Endothelial cell of umbilical vein (primary cell): Measurements from ENCODE around the gene ABLIM2. TPM values are rescaled to one million over a fixed set of nuclear protein-coding genes. Genes with fewer than 3 reads are reported as not detected.

ENCODE experiments used
- BruUV-seq: library from RNA; stranded (reverse); fragments of 400-500 nt; replicated peaks from 2 replicates; lab custom pipeline; 2021; lab: Mats Ljungman, UMichigan
- CTCF ChIA-PET: fragments of 300-600, 350-600 bp; sonication (Branson Sonifier 250); formaldehyde crosslinking; loops from one replicate; lab custom pipeline; 2021; ENCODE audit warnings: antibody characterized with exemption, inconsistent platforms; lab: Charles Lee
- POLR2A ChIA-PET: fragments of 300-600, 350-600 bp; sonication (Branson Sonifier 250); formaldehyde crosslinking; loops from one replicate; lab custom pipeline; 2021; ENCODE audit warnings: antibody characterized with exemption, inconsistent platforms; lab: Charles Lee
- DNase-seq: peaks from one replicate; pipeline ENCODE4 v3.0.0-alpha.2; 2011; ENCODE audit warnings: low read depth, low spot score
- FAIRE-seq: peaks from 2 replicates; lab custom pipeline; 2011; peaks lifted over from hg19 to GRCh38; lab: Jason Lieb, UNC
- H2AFZ ChIP-seq: 2 replicates; pipeline ENCODE4 v1.6.0; 2012; ENCODE audit warnings: low read depth, low read length, control low read depth, inconsistent platforms
- H3K27ac ChIP-seq: 2 replicates; pipeline ENCODE4 v1.5.1; 2011; ENCODE audit warnings: low read depth, mild to moderate bottlenecking, control low read depth, low read length, moderate library complexity; ENCODE audit not compliant: insufficient read depth
- H3K27me3 ChIP-seq, 2 experiments: 2 replicates each; pipeline versions ENCODE4 v1.6.0 to v1.6.1; 2011; ENCODE audit warnings: low read length in 2 of 2, mixed read lengths in 1 of 2; ENCODE audit not compliant: control insufficient read depth in 2 of 2, insufficient read depth in 2 of 2
- H3K36me3 ChIP-seq, 2 experiments: 2 replicates in 1 of 2; 3 replicates in 1 of 2; pipeline ENCODE4 v1.5.1; 2011; ENCODE audit warnings: low read length in 2 of 2, mild to moderate bottlenecking in 1 of 2, moderate library complexity in 1 of 2; ENCODE audit not compliant: control insufficient read depth in 2 of 2, insufficient read depth in 2 of 2; ENCODE audit errors: extremely low read depth in 1 of 2
- H3K4me1 ChIP-seq: 3 replicates; pipeline ENCODE4 v1.5.1; 2011; ENCODE audit warnings: mild to moderate bottlenecking, low read length; ENCODE audit not compliant: control insufficient read depth, insufficient read depth; ENCODE audit errors: extremely low read depth
- H3K4me2 ChIP-seq: 2 replicates; pipeline ENCODE4 v1.6.1; 2011; ENCODE audit warnings: low read length, control low read depth, mixed read lengths; ENCODE audit not compliant: insufficient read depth
- H3K4me3 ChIP-seq, 3 experiments: fragments of 200-600 bp in 1 of 3; sonication (generic), shearing (Covaris generic) in 1 of 3; replicated peaks in 1 of 3; 2 replicates each; pipeline ENCODE4 v1.5.1; 2011 to 2016; ENCODE audit warnings: control low read depth in 3 of 3, low read length in 3 of 3, mild to moderate bottlenecking in 2 of 3, inconsistent platforms in 1 of 3, low read depth in 1 of 3, moderate library complexity in 1 of 3; ENCODE audit not compliant: insufficient read depth in 1 of 3
- H3K79me2 ChIP-seq: 2 replicates; pipeline ENCODE4 v1.6.0; 2012; ENCODE audit warnings: low read length, inconsistent platforms; ENCODE audit not compliant: control insufficient read depth, insufficient read depth
- H3K9ac ChIP-seq: replicated peaks from 2 replicates; pipeline ENCODE3; 2011; ENCODE audit warnings: low read length, control low read depth; ENCODE audit not compliant: insufficient read depth; ENCODE audit errors: extremely low read depth
- H3K9me1 ChIP-seq: replicated peaks from 3 replicates; pipeline ENCODE4 v1.6.0; 2011; ENCODE audit warnings: mild to moderate bottlenecking, low read length; ENCODE audit not compliant: control insufficient read depth, insufficient read depth; ENCODE audit errors: extremely low read depth
- H3K9me3 ChIP-seq: replicated peaks from 2 replicates; pipeline ENCODE4 v1.5.1; 2012; ENCODE audit warnings: low read length, inconsistent platforms; ENCODE audit not compliant: control insufficient read depth, insufficient read depth
- H4K20me1 ChIP-seq: replicated peaks from 2 replicates; pipeline ENCODE3; 2011; ENCODE audit warnings: mild to moderate bottlenecking, low read length; ENCODE audit not compliant: control insufficient read depth, insufficient read depth; ENCODE audit errors: extremely low read depth
- EZH2 ChIP-seq: IDR thresholded peaks from 2 replicates; pipeline ENCODE4 v1.6.1; 2012; ENCODE audit warnings: borderline replicate concordance, low read depth, mild to moderate bottlenecking, moderate library complexity, low read length, inconsistent platforms; ENCODE audit not compliant: severe bottlenecking
- FOS ChIP-seq: IDR thresholded peaks from 2 replicates; pipeline ENCODE4 v1.6.1; 2011; ENCODE audit warnings: mild to moderate bottlenecking, low read length, moderate library complexity, borderline replicate concordance; ENCODE audit not compliant: insufficient read depth
- GATA2 ChIP-seq: IDR thresholded peaks from 2 replicates; pipeline ENCODE4 v1.7.0; 2011; ENCODE audit warnings: low read depth, mild to moderate bottlenecking, moderate library complexity, mixed read lengths, low read length; ENCODE audit not compliant: insufficient read length, insufficient read depth
- JUN ChIP-seq: IDR thresholded peaks from 2 replicates; pipeline ENCODE4 v1.6.1; 2011; ENCODE audit warnings: borderline replicate concordance, low read depth; ENCODE audit not compliant: insufficient read length, insufficient read depth
- MAX ChIP-seq: IDR thresholded peaks from 2 replicates; pipeline ENCODE4 v1.6.1; 2011; ENCODE audit not compliant: insufficient read depth, insufficient read length
- MYC ChIP-seq: IDR thresholded peaks from one replicate; pipeline ENCODE4 v1.6.1; 2011; ENCODE audit warnings: mild to moderate bottlenecking, low read depth, low read length
- POLR2A ChIP-seq: IDR thresholded peaks from 2 replicates; pipeline ENCODE4 v1.6.1; 2012; ENCODE audit warnings: low read depth, mild to moderate bottlenecking, control low read depth, low read length
- POLR2AphosphoS5 ChIP-seq: IDR thresholded peaks from 2 replicates; pipeline ENCODE4 v1.6.1; 2012; ENCODE audit warnings: low read depth, mild to moderate bottlenecking, control low read depth, low read length, moderate library complexity; ENCODE audit not compliant: insufficient read depth
- dilution Hi-C: fragments of 300-500 bp; cut with MboI; formaldehyde crosslinking; loops from one replicate; pipeline ENCODE4 v1.15.0; 2019; ENCODE audit warnings: low sequenced_read_pairs; ENCODE audit not compliant: extremely low pct_ligation_motif_present
- intact Hi-C: fragments of 100-400 bp; cut with micrococcal nuclease; formaldehyde crosslinking; loops from one replicate; pipeline ENCODE4 v1.10.0; 2022
- polyA plus RNA-seq, 4 experiments: library from polyadenylated mRNA; depleted of rRNA in 3 of 4; stranded (reverse) in 3 of 4; unstranded in 1 of 4; fragments of >200 nt; gene quantifications; 2 replicates each; pipeline versions ENCODE4 v1.2.1 to v1.2.3, GENCODE V29; 2011 to 2012; ENCODE audit warnings: missing spikeins in 1 of 4
- total RNA-seq: library from RNA; stranded (reverse); gene quantifications from 2 replicates; pipeline ENCODE4 v1.2.3, GENCODE V29; 2021
- TF ChIP-seq, protein P1 (sequence below), 2 donors: IDR thresholded peaks; 1 replicate in 1 of 2; 2 replicates in 1 of 2; pipeline ENCODE4 v1.5.1; 2011; ENCODE audit warnings: low read length in 2 of 2, mild to moderate bottlenecking in 2 of 2, moderate library complexity in 2 of 2, control low read depth in 1 of 2, inconsistent platforms in 1 of 2, low read depth in 1 of 2; ENCODE audit not compliant: insufficient read depth in 1 of 2; ENCODE audit errors: extremely low read depth in 1 of 2

Gene ABLIM2
- total and polyA plus RNA-seq, 2 donors (not counting 3 experiments of a cell fraction or from before 2014, with no cell fraction given) = 0.28 to 0.66 TPM

DNA sequence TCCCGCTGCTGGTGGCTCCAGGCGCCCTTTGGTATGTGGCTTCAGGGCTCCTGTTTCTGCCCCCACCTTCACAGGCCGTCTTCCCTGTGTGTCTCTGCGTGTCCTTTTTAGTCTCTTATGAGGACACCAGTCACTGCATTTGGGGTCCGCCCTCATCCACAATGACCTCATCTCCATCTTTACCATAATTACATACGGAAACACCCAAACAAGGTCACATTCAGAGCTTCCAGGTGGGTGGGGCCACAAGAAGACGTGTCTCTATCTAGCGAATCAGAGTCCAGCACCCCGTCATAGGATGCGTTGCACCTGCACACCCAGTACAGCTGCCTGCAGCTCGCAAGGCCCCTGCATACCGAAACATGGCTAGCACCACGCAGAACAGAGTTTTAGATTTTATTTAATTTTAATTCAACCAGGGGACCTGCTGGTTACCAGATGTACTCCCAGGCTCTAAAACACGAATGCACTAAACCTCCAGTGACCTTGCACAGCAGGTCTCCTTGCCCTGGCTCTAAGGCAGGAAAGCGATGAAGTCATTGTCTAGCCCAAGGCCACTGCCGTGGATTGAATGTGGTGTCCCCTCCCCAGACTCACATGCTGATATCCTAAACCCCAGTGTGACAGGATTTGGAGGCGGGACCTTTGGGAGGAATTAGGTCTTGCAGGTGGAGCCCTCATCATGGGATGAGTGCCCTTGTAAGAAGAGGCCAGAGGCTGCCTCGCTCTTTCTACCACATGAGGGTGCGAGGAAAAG is 30.3 kb downstream of the ABLIM2 start:
- dilution Hi-C loops = no loop called here
- Histone ChIP-seq H3K9ac (no peak overlapping the region), H3K9me1 (no peaks in the 10 kb centered on the region), H3K27ac (no peak overlapping the region), H3K4me1 (no peaks in the 10 kb centered on the region), H4K20me1 (no peaks in the 10 kb centered on the region), H3K79me2 (no peaks in the 10 kb centered on the region), H3K36me3 (no peaks in the 10 kb centered on the region), H3K27me3 (no peaks in the 10 kb centered on the region), H3K4me3 (no peak overlapping the region), H3K4me2 (no peak overlapping the region), H2AFZ (no peak overlapping the region), H3K9me3 (no peaks in the 10 kb centered on the region)
- no TSS peak for BruUV-seq
- no peak for DNase-seq
- intact Hi-C loops = no loop called here
- no peak for FAIRE-seq
- ChIA-PET POLR2A (no interaction called here), CTCF (no interaction called here)
- no peak for TF ChIP-seq POLR2AphosphoS5
- no peak for TF ChIP-seq FOS
- no peak for TF ChIP-seq JUN
- TF ChIP-seq, protein P1, sequence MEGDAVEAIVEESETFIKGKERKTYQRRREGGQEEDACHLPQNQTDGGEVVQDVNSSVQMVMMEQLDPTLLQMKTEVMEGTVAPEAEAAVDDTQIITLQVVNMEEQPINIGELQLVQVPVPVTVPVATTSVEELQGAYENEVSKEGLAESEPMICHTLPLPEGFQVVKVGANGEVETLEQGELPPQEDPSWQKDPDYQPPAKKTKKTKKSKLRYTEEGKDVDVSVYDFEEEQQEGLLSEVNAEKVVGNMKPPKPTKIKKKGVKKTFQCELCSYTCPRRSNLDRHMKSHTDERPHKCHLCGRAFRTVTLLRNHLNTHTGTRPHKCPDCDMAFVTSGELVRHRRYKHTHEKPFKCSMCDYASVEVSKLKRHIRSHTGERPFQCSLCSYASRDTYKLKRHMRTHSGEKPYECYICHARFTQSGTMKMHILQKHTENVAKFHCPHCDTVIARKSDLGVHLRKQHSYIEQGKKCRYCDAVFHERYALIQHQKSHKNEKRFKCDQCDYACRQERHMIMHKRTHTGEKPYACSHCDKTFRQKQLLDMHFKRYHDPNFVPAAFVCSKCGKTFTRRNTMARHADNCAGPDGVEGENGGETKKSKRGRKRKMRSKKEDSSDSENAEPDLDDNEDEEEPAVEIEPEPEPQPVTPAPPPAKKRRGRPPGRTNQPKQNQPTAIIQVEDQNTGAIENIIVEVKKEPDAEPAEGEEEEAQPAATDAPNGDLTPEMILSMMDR (IDR thresholded peaks at IDR 0.05; ENCODE audit: extremely low read depth in 1 of 2, insufficient read depth in 1 of 2, low read depth in 1 of 2, low read length in 2 of 2) = no peak
- TF ChIP-seq POLR2A = no peak
- TF ChIP-seq EZH2 = no peak
- no peak for TF ChIP-seq MYC
- TF ChIP-seq GATA2 = no peak
- TF ChIP-seq MAX = no peak
